HG02610 (cell line): ENCODE data around the gene EMD.

Experiments used
- ATAC-seq: cut with Tn5 transposase; IDR thresholded peaks from one replicate; pipeline ENCODE4 v1.9.1; 2021; ENCODE audit warnings: mild to moderate bottlenecking, moderate library complexity; ENCODE audit not compliant: unreplicated experiment

The EMD gene

DNA sequence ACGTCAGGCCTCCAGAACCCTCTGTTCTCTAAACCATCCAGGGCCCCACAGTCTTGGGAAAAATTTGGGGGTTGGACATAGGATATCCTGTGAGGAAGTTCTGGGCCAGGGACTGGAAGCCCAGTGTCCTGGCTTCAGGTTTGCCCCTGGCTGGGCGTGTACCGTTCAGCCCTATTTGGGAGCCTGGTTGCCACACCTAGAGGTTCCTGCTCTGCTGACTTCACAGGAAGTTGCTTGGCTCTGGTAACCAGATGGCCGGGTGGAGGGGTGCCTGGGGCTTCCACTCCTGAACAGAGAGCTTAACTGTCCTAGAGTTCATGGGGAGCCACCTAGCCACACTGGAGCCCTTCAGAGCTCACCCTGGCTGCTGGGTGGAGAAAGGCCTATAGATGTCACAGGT lies 33.4 kb downstream of the EMD start:
- no peak for ATAC-seq

DNA sequence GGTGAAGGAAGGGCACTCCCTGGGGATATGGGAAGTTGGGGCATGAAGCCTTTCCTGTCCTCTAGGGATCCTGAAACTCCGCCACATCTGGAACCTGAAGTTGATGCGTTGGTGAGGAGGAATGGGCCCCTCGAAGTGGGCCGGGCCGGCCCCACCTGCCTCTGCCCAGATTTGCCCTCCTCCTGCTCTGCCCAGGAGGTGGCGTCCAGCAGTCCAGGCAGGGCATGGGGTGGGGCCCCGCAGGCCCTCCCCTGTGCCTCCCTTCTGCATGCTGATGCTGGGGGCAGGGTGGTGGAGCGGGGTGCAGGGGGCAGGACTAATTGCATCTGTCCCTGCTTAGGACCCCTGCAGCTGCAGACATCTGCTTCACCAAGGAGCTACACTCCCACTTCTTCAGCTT lies 34.0 kb downstream of the EMD start:
- no peak for ATAC-seq

DNA sequence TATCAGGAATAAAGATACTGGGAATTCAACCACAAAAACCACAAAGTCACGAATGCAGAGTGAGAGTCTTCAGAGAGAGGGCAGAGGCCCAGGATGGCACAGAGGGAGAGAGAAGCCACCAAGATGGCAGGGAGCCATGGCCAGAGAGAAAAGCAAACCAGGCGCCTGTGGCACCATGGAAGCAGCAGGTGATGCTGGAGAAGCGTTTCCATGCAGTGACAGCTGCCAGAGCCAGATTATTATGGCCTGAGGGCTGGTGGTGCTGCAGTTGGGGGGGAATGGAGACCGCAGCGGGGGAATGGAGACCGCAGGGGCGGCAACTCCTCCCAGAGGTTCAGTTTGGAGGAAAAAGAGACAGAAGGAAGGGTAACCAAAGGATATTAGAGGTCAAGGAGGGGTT lies 38.1 kb downstream of the EMD start:
- no peak for ATAC-seq

DNA sequence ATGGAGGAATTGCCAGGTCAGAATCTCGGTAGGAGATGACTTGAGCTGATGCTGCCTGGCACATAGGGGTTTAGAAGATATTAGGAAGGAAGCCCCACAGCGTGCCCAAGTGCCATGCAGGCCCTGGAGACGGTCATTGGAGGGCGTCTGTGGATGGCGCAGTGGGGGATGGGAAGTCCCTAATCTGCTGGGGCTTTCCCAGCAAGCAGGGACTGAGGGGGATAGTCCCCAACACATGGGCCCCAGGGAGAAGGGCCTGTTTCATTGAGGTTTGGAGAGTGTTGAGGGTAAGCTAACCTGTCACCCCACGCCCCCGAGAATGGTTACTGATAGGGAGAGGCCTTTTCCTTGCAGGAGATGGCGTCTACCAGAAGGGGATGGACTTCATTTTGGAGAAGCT lies 40.1 kb downstream of the EMD start:
- no peak for ATAC-seq

DNA sequence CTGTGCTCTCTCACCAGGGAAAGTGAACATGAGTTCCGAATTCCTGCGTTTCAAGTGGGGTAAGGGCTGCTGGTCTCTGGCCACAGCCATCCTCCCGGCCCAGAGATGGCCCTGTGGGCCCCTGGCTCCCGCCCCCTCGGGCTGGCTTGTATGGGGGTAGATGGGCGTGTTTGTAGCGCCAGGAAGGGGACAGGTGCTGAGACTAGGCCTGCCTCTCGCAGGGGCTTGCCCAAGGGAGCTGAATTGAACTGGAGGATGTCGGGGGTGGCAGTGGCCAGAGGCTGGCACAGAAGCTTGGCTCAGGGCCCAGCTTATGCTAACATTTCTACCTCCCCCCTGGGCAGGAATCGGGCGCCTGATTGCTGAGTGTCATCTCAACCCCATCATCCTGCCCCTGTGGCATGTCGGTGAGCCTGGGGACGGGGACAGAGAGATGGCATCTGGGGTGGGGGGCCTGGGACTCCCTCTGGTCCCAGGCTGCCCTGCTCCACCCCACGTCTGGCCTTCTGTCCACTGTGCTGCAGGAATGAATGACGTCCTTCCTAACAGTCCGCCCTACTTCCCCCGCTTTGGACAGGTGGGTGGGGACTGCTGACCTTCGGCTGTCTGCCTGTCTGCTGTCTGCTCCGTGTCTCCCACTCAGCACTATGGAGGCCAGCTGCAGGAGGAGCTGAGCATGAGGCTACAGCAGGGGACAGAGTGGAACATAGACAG lies 40.8 kb downstream of the EMD start:
- no peak for ATAC-seq

DNA sequence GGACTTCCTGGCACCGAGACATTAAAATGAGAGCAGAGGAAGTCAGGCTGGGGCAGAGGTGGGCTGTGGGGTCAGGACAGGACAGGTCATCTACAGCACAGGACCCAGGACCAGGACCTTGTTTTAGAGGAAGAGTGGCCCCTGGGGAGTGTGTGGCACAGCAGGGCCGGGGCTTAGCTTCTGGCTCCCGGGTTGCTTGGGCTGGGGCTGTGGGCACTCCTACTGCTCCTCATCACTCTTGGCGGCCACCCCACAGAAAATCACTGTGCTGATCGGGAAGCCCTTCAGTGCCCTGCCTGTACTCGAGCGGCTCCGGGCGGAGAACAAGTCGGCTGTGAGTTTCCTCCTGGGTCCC lies 41.3 kb downstream of the EMD start:
- ATAC-seq, result no peak

DNA sequence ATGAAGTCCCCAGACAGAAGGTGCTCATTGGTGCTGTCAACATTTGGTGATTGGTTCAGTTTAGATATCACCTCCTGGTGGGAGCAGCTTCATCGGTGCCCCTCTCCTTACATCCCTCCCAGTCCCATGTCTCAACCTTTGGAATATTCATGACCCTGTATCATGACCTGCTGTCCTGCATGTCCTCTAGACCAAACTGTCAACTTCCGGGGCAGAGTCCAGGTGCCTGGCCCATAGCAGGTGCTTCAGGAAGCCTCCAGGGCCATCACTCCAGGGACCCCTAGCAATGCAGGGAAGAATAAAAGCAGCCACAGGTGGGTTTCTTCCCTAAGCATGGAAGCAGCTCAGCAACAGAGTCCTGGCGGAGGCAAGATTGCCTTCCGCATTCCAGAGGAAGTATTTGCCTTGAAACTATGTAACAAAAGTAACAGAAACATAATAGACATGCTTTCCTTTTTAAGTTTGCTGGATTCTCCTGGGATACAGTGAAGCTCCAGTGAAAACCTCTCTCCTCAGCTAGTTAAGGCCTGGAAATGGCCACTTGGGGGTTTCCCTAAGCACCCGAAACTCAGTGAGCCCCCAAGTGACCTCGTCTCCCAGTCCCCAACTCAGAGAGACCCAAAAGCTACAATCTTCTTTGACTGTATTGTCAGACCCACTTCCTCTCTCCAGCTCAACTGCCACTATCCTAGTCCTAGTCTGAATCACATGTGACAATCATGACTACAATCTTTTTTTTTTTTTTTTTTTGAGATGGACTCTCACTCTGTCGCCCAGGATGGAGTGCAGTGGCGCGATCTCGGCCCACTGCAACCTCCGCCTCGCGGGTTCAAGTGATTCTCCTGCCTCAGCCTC lies 48.0 kb downstream of the EMD start:
- ATAC-seq, result no peak

DNA sequence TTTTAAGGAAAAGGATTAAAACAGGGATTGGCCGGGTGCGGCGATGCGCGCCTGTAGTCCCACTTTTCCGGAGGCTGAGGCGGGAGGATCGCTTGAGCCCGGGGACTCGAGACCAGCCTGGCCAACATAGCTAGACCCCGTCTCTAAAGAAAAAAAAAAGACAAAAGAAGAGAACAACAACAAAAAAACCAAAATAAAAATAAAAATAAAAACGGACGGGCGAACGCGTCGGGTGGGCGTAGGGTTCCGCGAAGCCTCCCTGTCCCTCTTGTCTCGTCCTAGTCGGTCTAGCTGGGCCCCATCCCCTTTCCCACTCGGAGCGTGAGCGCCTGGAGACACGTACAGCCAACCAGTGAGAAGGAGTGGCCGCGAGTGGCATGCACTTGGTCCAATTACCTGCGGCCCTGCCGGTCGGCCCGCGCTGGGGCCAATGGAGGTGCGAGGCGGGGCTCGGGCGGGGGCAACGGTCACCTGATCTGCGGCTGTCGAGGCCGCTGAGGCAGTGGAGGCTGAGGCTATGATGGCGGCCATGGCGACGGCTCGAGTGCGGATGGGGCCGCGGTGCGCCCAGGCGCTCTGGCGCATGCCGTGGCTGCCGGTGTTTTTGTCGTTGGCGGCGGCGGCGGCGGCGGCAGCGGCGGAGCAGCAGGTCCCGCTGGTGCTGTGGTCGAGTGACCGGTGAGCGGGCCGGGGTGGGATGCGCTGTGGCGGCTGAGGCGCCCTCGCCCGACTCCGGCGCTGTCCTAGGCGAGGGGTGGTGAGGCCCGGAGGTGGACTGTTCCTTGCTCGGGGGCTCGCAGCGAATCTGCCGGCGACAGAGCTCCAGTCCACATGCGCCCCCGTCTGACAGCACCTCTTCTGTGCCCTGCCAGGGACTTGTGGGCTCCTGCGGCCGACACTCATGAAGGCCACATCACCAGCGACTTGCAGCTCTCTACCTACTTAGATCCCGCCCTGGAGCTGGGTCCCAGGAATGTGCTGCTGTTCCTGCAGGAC lies 49.4 kb downstream of the EMD start, which contains the start of gene ATP6AP1:
TSS of gene ATP6AP1 (plus strand) at position 502 of the 996 bp plus-strand sequence. CDS start at position 518, 16 bp downstream.
- ATAC-seq, result peak; percentile 97

DNA sequence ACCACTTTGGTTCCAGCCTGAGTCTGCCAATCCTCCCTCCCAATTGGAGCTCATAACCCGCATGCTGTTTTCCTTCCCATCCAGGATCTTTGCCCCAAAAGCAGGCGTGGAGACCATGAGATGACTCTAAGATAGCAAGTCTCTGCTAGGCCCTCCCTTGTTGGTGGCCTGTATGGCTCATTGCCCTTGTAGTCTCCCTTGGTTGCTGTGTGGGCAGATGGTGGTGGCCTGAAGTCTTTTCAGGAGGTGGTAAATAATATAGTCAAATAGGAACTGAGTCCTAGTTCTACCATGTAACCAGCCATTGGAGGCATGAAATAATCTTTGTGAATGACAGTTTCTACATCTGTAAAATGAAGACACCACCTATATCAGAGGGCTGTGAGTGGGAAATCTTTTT lies 50.6 kb downstream of the EMD start:
- ATAC-seq, result no peak

DNA sequence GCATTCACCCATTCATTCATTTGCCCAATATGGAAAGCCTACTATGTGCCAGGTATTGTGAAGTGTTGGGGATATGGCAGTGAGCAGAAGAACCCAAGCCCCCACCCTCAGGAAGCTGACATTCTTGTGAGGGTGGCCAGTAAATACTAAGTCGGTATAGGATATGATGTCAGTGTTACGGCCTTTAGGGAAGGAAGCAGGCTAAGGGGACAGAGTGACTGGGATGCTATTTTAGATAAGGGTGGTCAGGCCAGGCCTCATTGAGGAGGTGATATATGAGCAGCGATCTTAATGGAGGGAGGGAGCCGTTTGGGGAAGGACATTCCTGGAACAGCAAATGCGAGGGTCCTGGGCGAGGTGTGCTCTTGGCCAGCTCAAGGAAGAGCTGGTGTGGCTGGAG lies 51.4 kb downstream of the EMD start:
- no peak for ATAC-seq

DNA sequence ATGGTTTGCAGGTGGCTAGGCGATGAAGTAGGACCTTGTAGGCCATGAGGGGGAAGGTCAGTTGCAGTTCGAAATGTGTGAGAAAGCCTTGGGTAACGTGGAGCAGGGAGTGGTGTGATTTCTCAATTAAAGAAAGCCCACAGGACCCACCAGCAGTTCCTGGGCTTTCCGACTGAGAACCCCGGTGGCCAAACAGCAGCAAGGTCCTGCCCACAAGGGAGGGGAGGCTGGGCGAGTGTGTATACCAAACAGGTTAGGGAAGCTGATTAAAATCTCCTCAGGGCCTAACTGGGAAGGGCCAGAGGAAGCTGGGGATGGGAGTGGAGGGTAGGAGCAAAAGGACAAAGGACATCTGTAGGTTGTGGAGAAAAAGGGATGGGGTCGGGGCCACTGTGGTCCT lies 51.8 kb downstream of the EMD start:
- no peak for ATAC-seq
